CD14-positive monocyte (primary cell): ENCODE data around the gene LRFN3. TPM values are rescaled to one million over a fixed set of nuclear protein-coding genes. Genes with fewer than 3 reads are reported as not detected.
"Not testable (repeated sequence)": the region's sequence is repeated elsewhere in the genome, so short reads cannot be mapped to it uniquely, and the experiment has no call there.

Source experiments
- DNase-seq, 3 donors: peaks; one replicate each; pipeline ENCODE4 v3.0.0-alpha.2; 2011 to 2022
- H2AFZ ChIP-seq: 2 replicates; pipeline ENCODE4 v1.6.0; 2012; ENCODE audit warnings: mild to moderate bottlenecking, low read depth, low read length, inconsistent platforms; ENCODE audit not compliant: insufficient read depth, poor library complexity, severe bottlenecking
- H3K27ac ChIP-seq, 2 donors: 1 replicate in 1 of 2; 2 replicates in 1 of 2; pipeline ENCODE4 v1.5.1; 2012 to 2013; ENCODE audit warnings: low read length in 2 of 2, control low read depth in 1 of 2, inconsistent platforms in 1 of 2, low read depth in 1 of 2, mild to moderate bottlenecking in 1 of 2
- H3K27me3 ChIP-seq, 2 donors: one replicate each; pipeline versions ENCODE4 v1.6.0 to v1.6.1; 2011 to 2013; ENCODE audit warnings: low read length in 2 of 2; ENCODE audit not compliant: control insufficient read depth in 2 of 2, insufficient read depth in 2 of 2
- H3K36me3 ChIP-seq, 2 donors: replicated peaks in 1 of 2; 1 replicate in 1 of 2; 2 replicates in 1 of 2; pipeline versions ENCODE4 v1.5.1 to v1.6.1; 2012 to 2013; ENCODE audit warnings: low read length in 2 of 2, control low read depth in 1 of 2, inconsistent platforms in 1 of 2, mild to moderate bottlenecking in 1 of 2; ENCODE audit not compliant: insufficient read depth in 2 of 2, control insufficient read depth in 1 of 2
- H3K4me1 ChIP-seq, 2 donors: 1 replicate in 1 of 2; 2 replicates in 1 of 2; pipeline versions ENCODE4 v1.5.1 to v1.6.1; 2012 to 2013; ENCODE audit warnings: low read length in 2 of 2, control low read depth in 1 of 2, inconsistent platforms in 1 of 2, mild to moderate bottlenecking in 1 of 2, moderate library complexity in 1 of 2; ENCODE audit not compliant: insufficient read depth in 2 of 2, control insufficient read depth in 1 of 2
- H3K4me2 ChIP-seq: replicated peaks from 2 replicates; pipeline ENCODE3; 2012; ENCODE audit warnings: low read length, moderate library complexity, mild to moderate bottlenecking; ENCODE audit not compliant: poor library complexity, severe bottlenecking; ENCODE audit errors: extremely low read depth
- H3K4me3 ChIP-seq, 3 experiments: fragments of 200-600 bp in 1 of 3; sonication (generic) in 1 of 3; replicated peaks in 1 of 3; 1 replicate in 2 of 3; 2 replicates in 1 of 3; pipeline ENCODE4 v1.5.1; 2011 to 2013; ENCODE audit warnings: low read length in 3 of 3, mild to moderate bottlenecking in 3 of 3, control low read depth in 2 of 3, low read depth in 2 of 3, inconsistent platforms in 1 of 3, moderate library complexity in 1 of 3
- H3K79me2 ChIP-seq: 2 replicates; pipeline ENCODE4 v1.6.0; 2012; ENCODE audit warnings: mild to moderate bottlenecking, control low read depth, inconsistent platforms, low read length, moderate library complexity; ENCODE audit not compliant: insufficient read depth
- H3K9ac ChIP-seq: 2 replicates; pipeline ENCODE4 v1.6.0; 2017; ENCODE audit warnings: low read length, mild to moderate bottlenecking; ENCODE audit not compliant: insufficient read depth, poor library complexity, severe bottlenecking
- H3K9me3 ChIP-seq, 2 donors: replicated peaks in 1 of 2; 1 replicate in 1 of 2; 2 replicates in 1 of 2; pipeline versions ENCODE4 v1.5.1 to v1.6.1; 2012 to 2013; ENCODE audit warnings: low read length in 2 of 2, control low read depth in 1 of 2; ENCODE audit not compliant: control insufficient read depth in 1 of 2, insufficient read depth in 1 of 2
- H4K20me1 ChIP-seq: 2 replicates; pipeline ENCODE4 v1.6.0; 2012; ENCODE audit warnings: mild to moderate bottlenecking, low read length, control low read depth, moderate library complexity; ENCODE audit not compliant: insufficient read depth
- H3K27ac Mint-ChIP-seq, 7 donors: one replicate each; pipeline ENCODE4 v1.8.0; 2020; ENCODE audit warnings: mild to moderate bottlenecking in 7 of 7, mixed read lengths in 7 of 7, moderate library complexity in 6 of 7, inconsistent platforms in 2 of 7
- H3K27me3 Mint-ChIP-seq, 3 donors: one replicate each; pipeline ENCODE4 v1.8.0; 2021 to 2022; ENCODE audit warnings: low read depth in 3 of 3, mild to moderate bottlenecking in 3 of 3, mixed read lengths in 3 of 3, moderate library complexity in 3 of 3, inconsistent platforms in 1 of 3
- H3K36me3 Mint-ChIP-seq, 2 donors: one replicate each; pipeline ENCODE4 v1.8.0; 2020; ENCODE audit warnings: mixed read lengths in 2 of 2, inconsistent platforms in 1 of 2, mild to moderate bottlenecking in 1 of 2
- H3K4me1 Mint-ChIP-seq: one replicate; pipeline ENCODE4 v1.8.0; 2020; ENCODE audit warnings: mild to moderate bottlenecking, mixed read lengths
- H3K4me3 Mint-ChIP-seq, 2 donors: one replicate each; pipeline ENCODE4 v1.8.0; 2020; ENCODE audit warnings: mild to moderate bottlenecking in 2 of 2, mixed read lengths in 2 of 2, moderate library complexity in 1 of 2
- H3K9me3 Mint-ChIP-seq, 7 donors: one replicate each; pipeline ENCODE4 v1.8.0; 2020 to 2022; ENCODE audit warnings: mixed read lengths in 7 of 7, mild to moderate bottlenecking in 6 of 7, moderate library complexity in 6 of 7, inconsistent platforms in 2 of 7
- CTCF ChIP-seq: fragments of 200-600 bp; IDR thresholded peaks from one replicate; pipeline ENCODE4 v1.8.0; 2022; ENCODE audit warnings: antibody characterized with exemption, mild to moderate bottlenecking
- WGBS: methylation state at CpG from one replicate; pipeline ENCODE4 v1.1.5; 2013; ENCODE audit warnings: missing lambda C conversion rate; ENCODE audit not compliant: insufficient coverage; 5-methylcytosine and 5-hydroxymethylcytosine counted together
- intact Hi-C, 2 donors: fragments of 100-400 bp; cut with micrococcal nuclease; formaldehyde crosslinking; loops; one replicate each; pipeline versions ENCODE4 v1.15.0 to v1.15.1; 2023
- polyA plus RNA-seq, 3 donors: library from polyadenylated mRNA; depleted of rRNA in 1 of 3; unstranded in 2 of 3; stranded (reverse) in 1 of 3; fragments of 300-500 nt in 2 of 3; fragments of >200 nt in 1 of 3; fragmentation: Illumina TruSeq in 2 of 3; gene quantifications; 1 replicate in 2 of 3; 2 replicates in 1 of 3; pipeline ENCODE4 v1.2.3, GENCODE V29; 2012 to 2021

The LRFN3 gene
- polyA plus RNA-seq, 3 donors, result 0.04 TPM; not detected in 2

- Histone ChIP-seq H3K4me2 (no peak overlapping the region), H3K9me3 (no peaks in the 10 kb centered on the region), H3K4me1 (no peaks in the 10 kb centered on the region), H3K9ac (no peak overlapping the region), H3K4me3 (no peak overlapping the region), H3K27me3 (no peaks in the 10 kb centered on the region), H3K27ac (no peak overlapping the region), H3K36me3 (peaks cover 68 to 86% of the 10 kb centered on the region in 2 donors), H3K79me2 (peaks cover 34% of the 10 kb centered on the region), H4K20me1 (peaks cover 89% of the 10 kb centered on the region), H2AFZ (no peak overlapping the region)
- H3K27me3 Mint-ChIP-seq, result peaks cover 0 to 3% (median 2%) of the 10 kb centered on the region in 3 donors
- 98% methylated on average over 7 of the region's 13 CpGs for WGBS
- no peaks in the 10 kb centered on the region for H3K9me3 Mint-ChIP-seq
- DNase-seq, result no peak
- H3K4me1 Mint-ChIP-seq, result peaks cover 3% of the 10 kb centered on the region
- H3K27ac Mint-ChIP-seq, result peak overlapping the region in 3 of 7 donors; percentile 4 to 57 (median 45)
- peaks cover 69 to 88% of the 10 kb centered on the region in 2 donors for H3K36me3 Mint-ChIP-seq
- TF ChIP-seq CTCF, result no peak
- intact Hi-C loops, result no loop called here
- no peak overlapping the region for H3K4me3 Mint-ChIP-seq
Measured at GRCh38 chr19:35890113-35890650, 46.0 kb upstream of the LRFN3 start.

GRCh38 chr19:35891819-35892218 is 44.4 kb upstream of the LRFN3 start:
- H3K4me1 ChIP-seq, intact Hi-C loops, H3K27me3 Mint-ChIP-seq, H3K9me3 ChIP-seq, H3K27me3 ChIP-seq, H3K4me1 Mint-ChIP-seq, H3K4me3 ChIP-seq, H2AFZ ChIP-seq, DNase-seq, H3K9me3 Mint-ChIP-seq, H3K9ac ChIP-seq, H3K4me2 ChIP-seq, H3K27ac ChIP-seq, H3K4me3 Mint-ChIP-seq: not testable (repeated sequence)
- peaks cover 97% of the 10 kb centered on the region for H4K20me1 ChIP-seq
- H3K36me3 Mint-ChIP-seq, result peaks cover 80 to 96% of the 10 kb centered on the region in 2 donors
- peaks cover 47% of the 10 kb centered on the region for H3K79me2 ChIP-seq
- WGBS, result 100% methylated on average over 1 of the region's 3 CpGs
- H3K27ac Mint-ChIP-seq, result peak overlapping the region in 1 of 7 donors; percentile 45
- peaks cover 85 to 99% of the 10 kb centered on the region in 2 donors for H3K36me3 ChIP-seq
